SK-N-SH treated with all-trans-retinoic acid at 6 μM for 48 hours (cell line): Measurements from ENCODE around the gene MYO5C.

Source experiments
- ATAC-seq: fragments of 200-7000 bp; cut with Tn5 transposase; 3 replicates; pipeline ENCODE4 v1.9.1; 2020; ENCODE audit warnings: mild to moderate bottlenecking, moderate library complexity
- ARNTL ChIP-seq: fragments of 450-650 bp; formaldehyde crosslinking; IDR thresholded peaks from 2 replicates; pipeline ENCODE4 v1.5.0; 2020; ENCODE audit warnings: low read depth, mild to moderate bottlenecking, moderate library complexity, borderline replicate concordance
- BACH2 ChIP-seq: fragments of 250-450 bp; sonication (Bioruptor Pico); IDR thresholded peaks from 2 replicates; pipeline ENCODE4 v1.9.0; 2021; ENCODE audit warnings: mild to moderate bottlenecking, borderline replicate concordance
- CREB5 ChIP-seq: fragments of 250-450 bp; sonication (Bioruptor Pico); IDR thresholded peaks from 2 replicates; pipeline ENCODE4 v1.5.1; 2020; ENCODE audit warnings: low read depth, mild to moderate bottlenecking, moderate library complexity
- CSDC2 ChIP-seq: fragments of 250-450 bp; sonication (Bioruptor Pico); IDR thresholded peaks from 2 replicates; pipeline ENCODE4 v1.5.0; 2020; ENCODE audit warnings: mild to moderate bottlenecking, moderate library complexity
- CSRNP3 ChIP-seq: fragments of 250-450 bp; sonication (Bioruptor Pico); IDR thresholded peaks from 2 replicates; pipeline ENCODE4 v1.5.1; 2021; ENCODE audit warnings: mild to moderate bottlenecking, moderate library complexity
- ESRRG ChIP-seq: fragments of 250-450 bp; sonication (Bioruptor Pico); IDR thresholded peaks from 2 replicates; pipeline ENCODE4 v1.6.1; 2021; ENCODE audit warnings: mild to moderate bottlenecking
- GLIS3 ChIP-seq: fragments of 250-450 bp; sonication (Bioruptor Pico); IDR thresholded peaks from 2 replicates; pipeline ENCODE4 v1.5.0; 2020; ENCODE audit warnings: mild to moderate bottlenecking, moderate library complexity
- ISL1 ChIP-seq: fragments of 250-450 bp; sonication (Bioruptor Pico); IDR thresholded peaks from 2 replicates; pipeline ENCODE4 v2.1.2; 2022; ENCODE audit warnings: mild to moderate bottlenecking, moderate library complexity
- OSR1 ChIP-seq: fragments of 250-450 bp; sonication (Bioruptor Pico); IDR thresholded peaks from 2 replicates; pipeline ENCODE4 v1.8.0; 2022; ENCODE audit warnings: moderate library complexity, mild to moderate bottlenecking, inconsistent platforms
- PATZ1 ChIP-seq: fragments of 250-450 bp; sonication (Bioruptor Pico); IDR thresholded peaks from 2 replicates; pipeline ENCODE4 v1.8.0; 2020; ENCODE audit warnings: mild to moderate bottlenecking, moderate library complexity, borderline replicate concordance
- PPARA ChIP-seq: fragments of 250-450 bp; sonication (Bioruptor Pico); IDR thresholded peaks from 2 replicates; pipeline ENCODE4 v1.5.0; 2020; ENCODE audit warnings: mild to moderate bottlenecking, borderline replicate concordance
- RARB ChIP-seq: fragments of 250-450 bp; sonication (Bioruptor Pico); IDR thresholded peaks from 2 replicates; pipeline ENCODE4 v1.8.0; 2021; ENCODE audit warnings: mild to moderate bottlenecking, moderate library complexity
- SNAI2 ChIP-seq: fragments of 250-450 bp; sonication (Bioruptor Pico); IDR thresholded peaks from 2 replicates; pipeline ENCODE4 v1.5.0; 2020; ENCODE audit warnings: mild to moderate bottlenecking, moderate library complexity
- TCF4 ChIP-seq: fragments of 250-450 bp; sonication (Bioruptor Pico); IDR thresholded peaks from 2 replicates; pipeline ENCODE4 v1.8.0; 2021; ENCODE audit warnings: mild to moderate bottlenecking, moderate library complexity, borderline replicate concordance
- TOX ChIP-seq: fragments of 250-450 bp; sonication (Bioruptor Pico); IDR thresholded peaks from 2 replicates; pipeline ENCODE4 v1.8.0; 2021; ENCODE audit warnings: mild to moderate bottlenecking, moderate library complexity, borderline replicate concordance
- TSHZ2 ChIP-seq: fragments of 250-450 bp; sonication (Bioruptor Pico); IDR thresholded peaks from 2 replicates; pipeline ENCODE4 v1.5.0; 2020; ENCODE audit warnings: mild to moderate bottlenecking, moderate library complexity
- ZC3H10 ChIP-seq: fragments of 250-450 bp; sonication (Bioruptor Pico); IDR thresholded peaks from 2 replicates; pipeline ENCODE4 v1.5.1; 2021; ENCODE audit warnings: mild to moderate bottlenecking, moderate library complexity
- ZFP3 ChIP-seq: fragments of 250-450 bp; sonication (Bioruptor Pico); IDR thresholded peaks from 2 replicates; pipeline ENCODE4 v1.5.0; 2020; ENCODE audit warnings: mild to moderate bottlenecking, moderate library complexity
- ZNF565 ChIP-seq: fragments of 450-650 bp; formaldehyde crosslinking; conservative IDR thresholded peaks from 2 replicates; pipeline ENCODE4 v1.5.0; 2020; ENCODE audit warnings: low read depth, mild to moderate bottlenecking, moderate library complexity
- ZNF70 ChIP-seq: fragments of 450-650 bp; formaldehyde crosslinking; IDR thresholded peaks from 2 replicates; pipeline ENCODE4 v1.5.0; 2020; ENCODE audit warnings: mild to moderate bottlenecking, moderate library complexity
- ZNF8 ChIP-seq: fragments of 450-650 bp; formaldehyde crosslinking; IDR thresholded peaks from 2 replicates; pipeline ENCODE4 v1.5.0; 2020; ENCODE audit warnings: mild to moderate bottlenecking, moderate library complexity

MYO5C gene

GRCh38 chr15:52262364-52262763, 33.2 kb downstream of the MYO5C start:
- ATAC-seq: no peak; the same call in 1 of the 3 replicates
- TF ChIP-seq PPARA (no peak), ISL1 (CRISPR knock-in tag) (no peak), CSDC2 (CRISPR knock-in tag) (no peak), OSR1 (CRISPR knock-in tag) (no peak), RARB (CRISPR knock-in tag) (no peak), SNAI2 (CRISPR knock-in tag) (no peak), ZNF8 (CRISPR knock-in tag) (no peak), TSHZ2 (CRISPR knock-in tag) (no peak), CREB5 (CRISPR knock-in tag) (no peak), GLIS3 (CRISPR knock-in tag) (no peak), CSRNP3 (CRISPR knock-in tag) (no peak), TOX (no peak), ZC3H10 (no peak), ZNF70 (no peak), ZNF565 (no peak), BACH2 (no peak)
- TF ChIP-seq, all 23 proteins: peak for 0

GRCh38 chr15:52261498-52262242, 33.9 kb downstream of the MYO5C start:
- peak; percentile 99 for ATAC-seq
- no peak for TF ChIP-seq TCF4 (CRISPR knock-in tag)
- no peak for TF ChIP-seq PPARA
- TF ChIP-seq CSDC2 (CRISPR knock-in tag): no peak
- TF ChIP-seq ARNTL (CRISPR knock-in tag): no peak
- TF ChIP-seq ESRRG (CRISPR knock-in tag): no peak
- TF ChIP-seq ZNF565: no peak
- TF ChIP-seq PATZ1 (CRISPR knock-in tag): no peak
- TF ChIP-seq CSRNP3 (CRISPR knock-in tag): no peak
- no peak for TF ChIP-seq TSHZ2 (CRISPR knock-in tag)
- TF ChIP-seq ISL1 (CRISPR knock-in tag): no peak
- no peak for TF ChIP-seq TOX
- no peak for TF ChIP-seq RARB (CRISPR knock-in tag)
- TF ChIP-seq ZC3H10: no peak
- no peak for TF ChIP-seq ZFP3
- no peak for TF ChIP-seq ZNF8 (CRISPR knock-in tag)
